OCI-LY3 (cell line): ENCODE data around the gene SLC2A6.

Experiments used
- EZH2phosphoT487 ChIP-seq: fragments of 200-600 bp; shearing (Covaris generic); IDR thresholded peaks from 2 replicates; pipeline ENCODE4 v1.6.1; 2018; ENCODE audit warnings: antibody characterized with exemption, mixed run types, low read depth
- TF ChIP-seq, protein P1 (sequence below): fragments of 200-600, 300-600 bp; sonication (generic); IDR thresholded peaks from 2 replicates; pipeline ENCODE4 v1.5.1; 2014; ENCODE audit warnings: antibody characterized with exemption, low read length, low read depth

DNA sequence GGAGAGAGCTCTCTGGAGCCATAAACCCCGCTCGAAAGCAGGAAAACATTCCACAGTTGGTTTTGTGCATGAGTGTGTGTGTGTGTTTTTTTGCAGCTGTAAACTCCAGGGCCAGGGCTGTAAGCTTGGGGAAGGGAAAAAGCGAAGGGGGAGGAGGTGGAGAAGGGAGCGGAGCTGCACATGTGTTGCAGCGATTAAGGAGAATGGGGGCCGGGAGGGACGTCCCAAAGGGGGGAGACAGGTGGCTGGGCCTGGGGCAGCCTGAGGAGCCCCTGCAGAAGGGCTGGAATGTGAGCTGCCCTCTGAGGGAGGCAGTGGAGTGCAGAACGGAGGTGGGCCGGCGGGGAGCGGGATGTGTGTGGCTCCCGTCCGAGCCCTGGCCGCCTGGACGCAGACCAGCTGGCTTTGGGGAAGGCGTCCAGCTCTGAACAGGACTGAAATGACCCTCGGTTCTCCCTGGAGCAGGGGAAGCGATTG is 48.6 kb upstream of the SLC2A6 start:
- TF ChIP-seq, protein P1, sequence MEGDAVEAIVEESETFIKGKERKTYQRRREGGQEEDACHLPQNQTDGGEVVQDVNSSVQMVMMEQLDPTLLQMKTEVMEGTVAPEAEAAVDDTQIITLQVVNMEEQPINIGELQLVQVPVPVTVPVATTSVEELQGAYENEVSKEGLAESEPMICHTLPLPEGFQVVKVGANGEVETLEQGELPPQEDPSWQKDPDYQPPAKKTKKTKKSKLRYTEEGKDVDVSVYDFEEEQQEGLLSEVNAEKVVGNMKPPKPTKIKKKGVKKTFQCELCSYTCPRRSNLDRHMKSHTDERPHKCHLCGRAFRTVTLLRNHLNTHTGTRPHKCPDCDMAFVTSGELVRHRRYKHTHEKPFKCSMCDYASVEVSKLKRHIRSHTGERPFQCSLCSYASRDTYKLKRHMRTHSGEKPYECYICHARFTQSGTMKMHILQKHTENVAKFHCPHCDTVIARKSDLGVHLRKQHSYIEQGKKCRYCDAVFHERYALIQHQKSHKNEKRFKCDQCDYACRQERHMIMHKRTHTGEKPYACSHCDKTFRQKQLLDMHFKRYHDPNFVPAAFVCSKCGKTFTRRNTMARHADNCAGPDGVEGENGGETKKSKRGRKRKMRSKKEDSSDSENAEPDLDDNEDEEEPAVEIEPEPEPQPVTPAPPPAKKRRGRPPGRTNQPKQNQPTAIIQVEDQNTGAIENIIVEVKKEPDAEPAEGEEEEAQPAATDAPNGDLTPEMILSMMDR = no peak
- TF ChIP-seq EZH2phosphoT487 = no peak
